ENCODE results near the gene PRKG1.

DNA sequence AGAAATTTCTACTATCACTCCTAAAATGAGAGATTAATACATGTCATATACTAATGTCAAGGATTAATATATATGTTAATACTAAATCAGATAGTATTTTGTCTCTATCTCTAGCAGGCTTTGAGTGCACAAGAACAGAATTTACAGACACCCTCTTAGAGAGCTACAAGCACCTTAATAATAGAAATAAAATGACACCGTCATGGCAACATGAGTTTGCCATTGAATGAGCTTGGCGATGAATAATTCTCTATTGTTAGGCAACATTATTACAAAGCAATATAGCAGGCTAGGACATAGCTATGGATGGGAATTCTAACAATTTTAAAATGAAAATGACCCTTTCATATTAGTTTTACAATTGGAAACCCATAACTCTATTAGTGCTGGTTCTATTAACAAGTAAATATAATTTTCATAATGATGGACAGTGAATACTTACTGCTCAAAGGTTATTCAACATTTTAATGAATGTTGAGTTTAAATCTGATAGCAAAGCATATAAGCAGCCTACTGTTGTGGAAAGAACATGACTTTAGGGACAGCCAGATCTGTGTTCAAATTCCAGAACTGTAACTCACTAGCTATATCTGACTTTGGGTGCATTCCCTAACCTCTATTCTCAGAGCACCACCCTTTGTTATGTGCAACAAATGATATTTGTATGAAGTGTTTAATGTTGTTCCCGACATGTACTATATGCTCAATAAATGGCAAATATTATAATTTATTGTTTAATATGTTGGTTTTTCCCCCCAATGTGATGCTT is 1055.3 kb downstream of the PRKG1 start:
- TF ChIP-seq, protein P1, sequence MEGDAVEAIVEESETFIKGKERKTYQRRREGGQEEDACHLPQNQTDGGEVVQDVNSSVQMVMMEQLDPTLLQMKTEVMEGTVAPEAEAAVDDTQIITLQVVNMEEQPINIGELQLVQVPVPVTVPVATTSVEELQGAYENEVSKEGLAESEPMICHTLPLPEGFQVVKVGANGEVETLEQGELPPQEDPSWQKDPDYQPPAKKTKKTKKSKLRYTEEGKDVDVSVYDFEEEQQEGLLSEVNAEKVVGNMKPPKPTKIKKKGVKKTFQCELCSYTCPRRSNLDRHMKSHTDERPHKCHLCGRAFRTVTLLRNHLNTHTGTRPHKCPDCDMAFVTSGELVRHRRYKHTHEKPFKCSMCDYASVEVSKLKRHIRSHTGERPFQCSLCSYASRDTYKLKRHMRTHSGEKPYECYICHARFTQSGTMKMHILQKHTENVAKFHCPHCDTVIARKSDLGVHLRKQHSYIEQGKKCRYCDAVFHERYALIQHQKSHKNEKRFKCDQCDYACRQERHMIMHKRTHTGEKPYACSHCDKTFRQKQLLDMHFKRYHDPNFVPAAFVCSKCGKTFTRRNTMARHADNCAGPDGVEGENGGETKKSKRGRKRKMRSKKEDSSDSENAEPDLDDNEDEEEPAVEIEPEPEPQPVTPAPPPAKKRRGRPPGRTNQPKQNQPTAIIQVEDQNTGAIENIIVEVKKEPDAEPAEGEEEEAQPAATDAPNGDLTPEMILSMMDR (IDR thresholded peaks at IDR 0.05), result no peak
- TF ChIP-seq POLR2A (IDR thresholded peaks at IDR 0.05; ENCODE audit: low read depth) (no peak), POLR2AphosphoS5 (IDR thresholded peaks at IDR 0.05) (no peak), EP300 (IDR thresholded peaks at IDR 0.05) (no peak)

All from esophagus muscularis mucosa (tissue), 4 donors.